HG03439 (cell line): ENCODE results near the gene LRFN2.

Experiments used
- ATAC-seq: cut with Tn5 transposase; IDR thresholded peaks from one replicate; pipeline ENCODE4 v1.9.1; 2021; ENCODE audit warnings: mild to moderate bottlenecking, moderate library complexity; ENCODE audit not compliant: unreplicated experiment

Gene LRFN2

DNA sequence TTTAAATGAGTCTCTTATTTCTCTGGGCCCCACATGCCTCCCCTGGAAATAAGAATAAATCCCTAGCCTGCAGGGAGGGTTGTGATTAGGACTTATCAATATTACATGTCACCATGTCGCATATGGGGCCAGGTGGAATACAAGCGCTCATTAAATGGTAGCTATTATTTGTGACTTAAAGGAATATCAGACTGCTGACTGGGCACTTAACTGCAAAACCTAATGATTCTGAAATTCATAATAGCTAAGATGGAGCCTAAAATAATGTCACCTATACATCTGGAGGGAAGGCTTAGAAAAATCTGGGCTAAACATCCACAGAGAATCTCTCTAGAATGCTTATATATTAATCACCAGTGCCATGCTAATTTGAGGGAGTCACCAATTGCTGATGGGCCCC lies 106.5 kb downstream of the LRFN2 start:
- ATAC-seq, result no peak

DNA sequence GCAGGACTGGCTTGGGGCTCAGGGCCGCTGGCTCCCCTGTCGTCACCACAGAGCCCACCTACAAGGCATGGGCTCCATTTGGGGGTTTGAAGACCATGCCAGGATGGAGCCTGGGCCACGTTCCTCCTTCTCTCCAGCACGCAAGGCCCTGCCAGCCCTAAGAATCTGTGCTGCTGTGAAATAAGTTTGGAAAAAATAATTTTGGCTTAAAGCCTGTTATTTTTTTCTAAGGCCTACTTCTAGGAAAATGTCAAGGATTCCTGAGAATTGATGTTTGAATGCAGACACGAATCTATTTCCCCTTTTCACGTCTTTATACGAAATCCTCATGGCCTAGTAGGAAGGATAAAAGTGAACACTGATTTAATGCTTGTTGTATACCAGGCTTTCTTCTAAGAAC lies 107.5 kb downstream of the LRFN2 start:
- ATAC-seq, result no peak

DNA sequence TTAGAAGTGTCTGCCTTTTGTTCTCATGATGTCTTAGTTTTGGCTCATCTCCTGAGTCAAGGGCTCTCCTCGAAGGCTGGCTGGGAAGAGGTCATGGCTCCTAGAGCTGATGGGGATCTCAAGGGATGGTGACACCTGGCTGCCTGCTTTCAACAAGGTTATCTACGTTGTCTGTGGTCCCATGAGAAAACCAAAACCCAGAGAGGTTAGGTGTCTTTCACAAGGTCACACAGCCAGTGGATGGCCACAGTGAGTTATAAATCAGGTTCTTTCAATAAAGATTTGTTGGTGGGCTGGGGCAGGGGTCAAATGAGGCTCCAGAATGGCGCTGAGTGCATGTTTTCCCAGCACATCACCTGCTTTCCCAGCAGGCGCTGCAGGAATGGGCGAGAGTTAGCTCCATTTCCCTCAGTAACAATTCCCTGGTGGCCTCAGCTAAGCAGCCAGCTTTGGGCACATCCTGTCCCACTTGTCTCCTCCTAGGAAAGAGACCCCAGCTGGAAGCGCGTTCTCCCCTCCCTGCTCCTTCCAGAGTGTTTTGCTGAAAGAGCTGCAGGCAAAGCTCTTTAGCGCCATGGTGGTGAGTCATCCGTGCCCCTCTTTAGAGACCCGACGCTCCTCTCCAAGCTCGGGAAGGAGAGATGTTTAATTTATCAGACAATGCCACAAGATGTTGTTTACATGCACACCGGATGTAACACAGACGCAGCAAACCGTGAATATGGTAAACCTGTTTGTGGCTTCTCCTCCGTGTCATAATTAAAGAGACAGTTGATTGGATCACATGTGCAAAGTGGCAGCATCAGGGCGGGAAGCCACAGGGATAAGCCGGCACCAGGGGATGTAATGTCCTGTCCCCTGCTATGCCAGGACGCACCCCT lies 109.7 kb downstream of the LRFN2 start:
- ATAC-seq, result no peak

DNA sequence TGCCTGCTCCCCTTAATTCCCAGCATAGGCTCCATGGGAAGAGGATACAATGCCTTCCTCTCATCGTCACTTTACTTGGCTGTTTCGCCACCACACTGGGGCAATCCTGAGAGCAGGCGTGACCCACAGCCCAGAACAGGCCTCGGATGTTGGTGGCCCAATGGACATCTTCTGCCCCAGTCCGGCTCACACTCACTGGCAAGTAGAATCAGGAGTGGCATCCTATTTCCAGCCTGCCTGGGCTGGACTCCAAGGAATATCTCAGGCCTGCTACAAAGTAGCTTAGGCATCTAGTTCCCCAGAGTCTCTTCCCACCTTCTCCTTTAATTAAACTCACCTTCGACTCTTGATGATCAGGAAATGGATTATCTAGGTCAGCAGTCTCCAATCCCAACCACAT lies 110.5 kb downstream of the LRFN2 start:
- no peak for ATAC-seq

DNA sequence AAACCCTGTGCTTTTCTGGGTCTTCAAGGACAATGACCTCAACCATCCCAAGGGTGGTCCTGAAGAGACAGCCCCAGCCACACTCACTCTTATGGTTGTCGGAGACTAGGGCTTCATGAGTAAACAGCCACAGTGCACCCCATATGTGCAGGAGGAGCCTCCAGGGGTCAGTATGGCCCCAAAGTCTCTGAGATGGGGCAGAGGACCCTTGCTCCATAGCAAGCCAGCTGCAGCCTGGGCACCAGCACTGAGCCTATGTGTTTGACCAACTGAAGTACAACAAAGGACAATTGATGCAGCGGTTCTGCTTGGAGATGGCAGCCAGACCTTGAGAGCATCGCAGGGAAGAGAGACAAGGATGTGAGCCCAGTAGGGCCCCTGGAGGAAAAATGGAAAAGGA lies 112.2 kb downstream of the LRFN2 start:
- no peak for ATAC-seq

DNA sequence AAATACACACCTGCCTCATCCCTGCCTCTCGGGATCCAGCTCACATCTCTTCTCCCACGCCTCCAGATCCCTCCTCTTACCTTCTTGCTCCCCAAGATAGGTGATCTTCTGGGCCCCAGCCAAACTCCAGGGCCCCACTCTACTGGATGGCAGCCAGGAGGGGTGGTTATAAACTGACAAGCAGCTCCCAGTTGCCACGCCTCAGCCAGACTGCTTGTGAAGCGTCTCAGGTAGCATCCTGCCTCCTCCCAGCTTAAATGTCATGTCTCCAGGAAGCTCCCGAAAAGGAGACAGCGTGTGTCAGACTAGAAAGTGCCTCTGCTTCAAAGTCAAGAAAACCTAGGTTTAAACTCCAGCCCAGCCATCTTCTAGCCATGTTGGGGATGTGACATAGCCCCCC lies 114.1 kb downstream of the LRFN2 start:
- ATAC-seq, result no peak

DNA sequence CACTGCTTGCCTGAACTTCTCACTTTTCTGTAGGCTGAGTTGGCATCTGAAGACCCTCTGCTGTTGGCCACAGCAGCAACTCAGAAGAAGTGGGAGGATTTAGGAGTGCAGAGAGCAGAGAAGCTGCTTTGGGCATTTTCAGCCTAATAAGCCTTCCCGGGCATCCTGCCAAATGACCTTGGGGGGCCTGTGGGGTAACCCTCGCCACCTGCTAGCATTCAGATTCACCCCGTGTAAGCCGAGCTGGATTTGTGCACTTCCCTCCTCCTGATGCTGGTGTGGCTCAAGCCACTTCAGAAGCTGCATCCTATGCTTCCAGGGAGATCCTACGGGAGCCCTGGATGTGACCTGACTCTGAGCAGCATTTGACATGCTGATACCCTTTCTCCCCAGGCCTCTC lies 114.8 kb downstream of the LRFN2 start:
- no peak for ATAC-seq

DNA sequence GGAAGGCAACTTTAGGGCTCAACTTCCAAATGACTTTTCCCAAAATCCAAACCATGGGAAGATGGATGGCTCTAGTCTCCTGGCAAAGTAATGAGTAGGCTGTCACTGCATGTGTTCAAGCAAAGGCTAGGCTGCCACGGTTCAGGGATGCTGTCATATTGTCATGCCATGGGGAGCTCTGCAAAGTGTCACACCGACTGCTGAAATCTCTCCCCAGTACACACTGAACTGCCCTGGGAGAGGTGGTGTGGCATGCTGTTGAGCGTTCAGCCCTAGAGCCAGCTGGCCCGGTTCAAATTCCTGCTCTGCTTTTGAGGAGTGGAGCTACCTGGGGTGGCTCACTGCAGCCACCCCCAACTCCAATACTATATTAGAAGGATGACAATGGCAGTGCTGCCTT lies 115.9 kb downstream of the LRFN2 start:
- ATAC-seq, result no peak

DNA sequence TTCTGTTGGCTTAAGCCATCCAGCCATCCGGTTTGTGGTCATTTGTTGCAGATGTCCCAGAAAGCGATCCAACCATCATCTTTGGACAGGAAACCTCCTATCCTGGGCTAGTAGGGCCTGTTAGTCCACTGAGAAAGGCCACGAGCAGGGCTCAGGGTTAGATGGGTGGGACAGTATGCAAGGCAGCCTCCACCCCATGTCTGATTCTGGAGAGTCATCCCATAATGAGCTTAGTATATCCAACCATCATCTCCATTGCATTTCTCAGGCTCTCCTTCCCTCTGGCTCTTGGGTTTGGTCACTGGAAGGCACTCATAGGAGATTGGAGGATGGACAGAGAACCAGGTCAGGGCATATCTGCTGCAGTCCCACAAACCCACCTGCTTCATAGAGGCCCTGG lies 117.8 kb downstream of the LRFN2 start:
- no peak for ATAC-seq

DNA sequence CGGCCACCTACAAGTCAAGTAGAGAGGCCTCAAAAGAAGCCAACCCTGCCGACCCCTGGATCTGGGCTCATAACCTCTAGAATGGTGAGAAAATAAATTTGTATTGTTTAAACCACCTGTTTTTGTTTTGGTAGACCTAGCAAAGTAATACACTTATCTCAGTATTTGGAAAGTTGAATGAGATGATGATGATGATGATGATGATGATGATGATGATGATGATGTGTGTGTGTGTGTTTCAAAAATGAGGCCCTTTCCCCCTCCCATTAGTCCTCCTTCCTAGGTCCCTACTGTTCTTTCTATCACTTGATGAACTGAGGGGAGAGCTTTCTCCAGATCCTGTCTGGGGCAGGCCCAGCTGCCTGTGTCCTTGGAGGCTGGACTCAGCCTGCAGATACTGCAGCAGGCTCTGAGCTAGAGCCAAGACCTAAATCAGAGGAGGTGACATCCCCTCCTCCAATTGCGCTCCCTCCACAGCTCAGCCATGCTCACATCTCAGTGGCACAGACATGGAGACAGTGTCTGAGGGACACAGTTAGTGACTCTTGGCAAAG lies 120.1 kb downstream of the LRFN2 start:
- no peak for ATAC-seq

DNA sequence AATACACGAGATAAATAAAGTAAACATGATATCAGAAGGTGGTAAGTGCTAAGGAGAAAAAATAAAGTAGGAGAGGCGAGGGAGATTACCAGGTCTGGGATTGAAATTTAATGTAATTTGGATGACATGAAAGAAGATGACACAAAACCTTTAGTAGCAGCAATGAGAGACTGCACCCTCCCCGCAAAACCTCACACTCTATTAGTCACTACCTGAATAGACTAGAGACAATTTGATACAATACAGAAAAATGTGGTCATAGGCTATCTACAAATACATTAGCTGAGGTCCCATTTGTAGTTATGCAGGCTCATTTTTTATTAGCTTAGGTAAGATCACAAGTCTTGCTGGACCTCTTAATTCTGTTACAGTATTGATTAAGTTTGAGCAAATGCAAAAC lies 125.5 kb downstream of the LRFN2 start:
- no peak for ATAC-seq

DNA sequence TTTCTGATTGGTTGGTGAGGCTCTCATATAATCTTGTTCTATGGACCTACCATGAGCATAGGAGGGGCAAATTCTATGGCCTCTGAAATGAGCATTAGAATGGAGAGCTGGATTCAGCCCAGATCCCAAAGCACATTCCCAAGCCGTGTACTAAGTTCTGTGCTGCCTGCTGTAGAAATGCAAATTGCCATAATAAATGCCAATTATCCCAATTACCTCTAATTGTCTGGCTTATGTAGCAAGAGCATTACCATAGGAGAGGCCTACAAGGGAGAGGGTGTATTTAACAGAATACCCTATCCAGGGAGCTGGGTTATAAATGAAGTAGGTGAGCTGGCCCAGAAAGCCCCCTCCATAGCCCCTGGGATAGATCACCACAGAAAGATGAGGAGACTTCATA lies 126.8 kb downstream of the LRFN2 start:
- no peak for ATAC-seq

DNA sequence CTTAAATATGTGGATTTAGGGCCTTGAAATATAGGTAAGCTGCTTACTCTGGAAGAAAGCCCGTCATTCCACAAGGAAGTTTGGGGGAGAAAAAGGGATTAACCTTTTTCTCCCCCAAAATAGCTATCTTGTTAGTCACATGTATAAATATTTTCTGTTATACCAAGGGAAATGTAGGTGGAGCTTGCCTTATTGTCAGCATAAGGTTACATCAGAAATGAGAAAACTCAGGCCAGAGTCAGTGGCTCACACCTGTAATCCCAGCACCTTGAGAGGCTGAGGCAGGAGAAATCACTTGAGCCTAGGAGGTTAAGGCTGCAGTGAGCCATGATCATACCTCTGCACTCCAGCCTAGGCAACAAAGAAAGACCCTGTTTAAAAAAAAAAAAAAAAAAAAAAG lies 129.9 kb downstream of the LRFN2 start:
- ATAC-seq, result no peak

DNA sequence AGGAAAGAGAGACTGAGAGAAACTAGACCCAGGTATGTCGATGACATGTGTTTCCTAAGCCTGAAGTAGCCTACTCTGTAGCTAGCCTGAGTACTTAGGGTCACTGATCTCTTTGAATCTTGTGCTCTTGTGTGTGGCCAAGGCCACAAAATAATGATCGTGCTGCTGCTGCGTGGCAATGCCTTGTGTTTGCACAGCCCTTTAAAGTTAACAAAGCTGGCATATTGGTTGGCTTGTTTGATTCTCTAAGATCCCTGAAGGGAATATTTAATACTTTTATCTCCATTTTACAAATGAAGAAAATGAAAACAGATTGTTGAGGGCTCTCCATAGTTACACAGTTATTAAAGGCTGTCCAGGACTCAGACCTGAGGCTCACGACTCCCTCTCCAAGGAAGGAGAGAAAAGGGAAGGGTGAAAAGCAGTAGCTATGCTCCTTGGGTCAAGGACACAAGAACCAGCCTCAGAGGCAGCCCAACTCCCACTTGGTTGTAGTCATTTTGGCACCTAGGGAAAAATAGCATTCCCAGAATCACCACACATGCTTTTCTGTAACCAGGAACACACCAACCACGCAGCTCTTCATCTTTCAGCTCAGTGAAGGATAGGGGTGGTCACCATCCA lies 130.7 kb downstream of the LRFN2 start:
- no peak for ATAC-seq

DNA sequence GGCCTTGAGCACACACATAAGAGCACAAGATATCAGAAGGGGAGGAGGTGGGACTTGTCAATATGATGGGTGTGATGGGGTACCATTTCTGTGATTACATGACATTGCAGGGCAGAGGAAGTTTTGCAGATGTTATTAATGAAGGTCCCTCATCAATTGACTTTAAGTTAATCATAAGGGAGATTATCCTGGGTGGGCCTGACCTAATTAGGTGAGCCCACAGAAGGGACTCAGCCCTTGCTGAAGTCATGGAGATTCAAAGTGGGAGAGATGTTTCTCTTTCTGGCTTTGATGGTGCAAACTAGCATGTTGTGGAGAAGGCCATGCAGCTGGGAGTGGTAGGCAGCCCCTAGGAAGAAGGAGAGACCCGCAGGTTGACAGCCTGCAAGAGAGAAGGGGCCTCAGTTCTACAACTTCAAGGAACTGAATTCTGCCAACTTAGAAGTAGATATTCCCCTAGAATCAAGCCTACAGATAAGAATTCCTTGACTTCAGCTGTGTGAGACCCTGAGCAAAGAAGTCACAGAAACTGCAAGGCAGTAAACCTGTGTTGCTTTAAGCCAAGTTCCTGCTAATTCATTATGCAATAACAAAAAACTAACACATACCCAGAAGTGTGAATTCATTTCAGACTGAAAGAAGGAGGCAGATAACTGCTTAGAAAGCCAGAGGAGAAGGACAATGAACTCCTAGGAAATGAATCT lies 131.3 kb downstream of the LRFN2 start:
- no peak for ATAC-seq

DNA sequence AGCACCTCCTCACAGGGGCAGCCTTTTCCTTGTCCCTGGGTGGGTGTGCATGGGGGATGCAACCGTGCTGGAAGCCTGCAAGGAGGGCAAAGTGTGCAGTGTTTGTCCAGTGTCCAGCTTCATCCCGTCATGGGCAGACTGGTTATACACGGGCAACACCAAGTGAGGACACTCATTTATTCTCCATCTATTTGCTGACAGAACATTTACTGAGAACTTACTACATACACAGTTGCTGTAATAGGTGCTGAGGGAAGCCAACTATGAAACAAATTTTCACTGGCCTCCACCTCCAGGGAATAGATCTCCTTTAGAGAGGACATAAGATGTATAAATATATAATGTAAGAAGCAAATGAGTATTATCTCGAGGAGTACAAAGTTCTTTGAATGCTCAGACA lies 136.7 kb downstream of the LRFN2 start:
- ATAC-seq, result no peak

DNA sequence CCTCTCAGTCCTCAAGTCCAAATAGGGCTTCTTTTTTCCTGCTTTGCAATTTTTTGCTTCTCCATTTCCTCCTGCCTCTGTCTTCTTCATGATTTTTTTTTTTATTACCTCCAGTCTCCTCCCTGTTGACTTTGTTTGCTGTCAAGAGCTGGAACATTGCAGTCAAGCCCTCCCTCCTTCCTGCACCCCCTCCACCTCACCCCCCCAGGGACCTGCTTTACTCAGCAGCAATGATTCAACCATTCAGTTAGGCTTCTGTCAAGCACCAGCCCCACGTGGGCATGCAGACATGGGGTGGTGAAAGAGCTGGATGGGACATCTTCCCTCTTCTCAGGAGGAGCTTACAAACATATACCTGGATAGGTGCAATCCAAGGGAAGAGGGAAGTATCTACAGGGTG lies 142.4 kb downstream of the LRFN2 start:
- no peak for ATAC-seq

DNA sequence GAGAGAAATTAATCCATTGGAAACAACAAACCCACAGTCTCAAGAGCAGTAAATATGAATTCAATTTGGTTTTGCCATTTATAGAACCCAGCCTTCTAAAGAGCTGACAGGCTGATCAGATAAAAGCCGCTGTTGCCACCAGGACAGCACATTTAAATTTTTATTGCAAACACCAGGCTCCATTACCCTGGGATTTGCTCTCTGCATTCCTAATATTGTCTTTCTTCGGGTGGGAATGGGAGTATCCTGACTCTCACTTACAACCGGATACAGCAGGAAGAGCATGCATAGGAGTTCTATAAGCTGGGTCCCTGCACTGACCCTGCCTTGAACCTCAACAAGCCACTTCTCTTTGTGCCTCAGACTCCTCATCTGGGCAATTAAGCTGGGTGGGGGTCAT lies 142.9 kb downstream of the LRFN2 start:
- ATAC-seq, result no peak

DNA sequence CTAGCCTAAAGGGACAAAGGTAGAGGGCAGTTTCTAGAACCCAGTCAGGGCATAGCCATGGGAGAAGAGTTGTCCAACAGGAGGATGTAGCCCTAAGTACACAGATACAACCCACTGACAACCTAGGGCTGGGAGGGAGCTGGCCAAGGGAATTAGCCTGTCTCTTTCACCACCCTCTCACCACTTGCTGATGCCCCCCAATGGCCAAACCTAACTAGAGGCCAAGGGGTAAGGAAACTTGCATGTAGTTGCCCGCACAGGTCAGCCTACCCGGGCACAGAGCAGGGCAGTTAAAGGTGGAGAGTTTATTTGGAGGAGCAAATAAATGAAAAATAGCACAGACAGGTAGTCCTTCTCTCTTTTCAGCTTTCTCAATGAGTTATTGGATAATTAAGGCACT lies 143.3 kb downstream of the LRFN2 start:
- ATAC-seq, result no peak

DNA sequence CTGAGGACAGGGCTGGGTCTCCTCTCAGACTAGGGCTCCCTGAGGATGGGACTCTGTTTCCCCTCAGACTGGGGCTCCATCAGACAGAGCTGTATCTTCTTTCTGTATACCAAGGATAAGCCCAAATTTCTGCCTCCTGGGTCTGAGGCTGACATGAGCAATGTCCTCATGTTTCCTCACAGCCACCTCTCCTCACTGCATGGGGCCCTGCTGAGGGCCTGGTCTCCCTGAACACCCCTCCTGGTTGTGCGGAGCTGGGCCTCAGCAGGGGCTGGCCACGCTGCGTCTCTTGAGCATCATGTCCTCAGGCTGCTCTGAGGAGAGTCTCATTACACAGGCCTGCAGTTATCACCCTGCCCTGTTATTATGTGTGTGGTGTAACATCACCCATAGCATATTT lies 144.6 kb downstream of the LRFN2 start:
- no peak for ATAC-seq

DNA sequence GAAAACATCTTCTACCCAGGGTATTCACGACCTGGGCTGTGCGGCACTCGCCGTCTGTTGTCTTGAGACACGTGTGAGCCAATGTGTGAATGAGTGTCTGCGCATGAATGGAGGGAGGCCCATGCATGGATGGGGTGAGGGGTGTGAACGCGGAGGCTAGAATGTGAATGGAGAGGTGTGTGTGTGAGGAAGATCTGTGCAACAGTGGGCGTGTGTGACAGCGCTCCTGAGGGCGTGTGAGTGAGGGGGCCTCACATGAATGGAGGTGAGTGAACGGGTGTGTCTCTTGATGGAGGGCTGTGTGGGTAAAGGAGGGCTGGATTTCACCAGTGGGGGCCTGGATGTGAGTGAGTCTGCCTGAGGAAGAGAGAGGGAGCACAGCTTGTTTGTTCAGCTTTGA lies 146.0 kb downstream of the LRFN2 start:
- ATAC-seq, result no peak

DNA sequence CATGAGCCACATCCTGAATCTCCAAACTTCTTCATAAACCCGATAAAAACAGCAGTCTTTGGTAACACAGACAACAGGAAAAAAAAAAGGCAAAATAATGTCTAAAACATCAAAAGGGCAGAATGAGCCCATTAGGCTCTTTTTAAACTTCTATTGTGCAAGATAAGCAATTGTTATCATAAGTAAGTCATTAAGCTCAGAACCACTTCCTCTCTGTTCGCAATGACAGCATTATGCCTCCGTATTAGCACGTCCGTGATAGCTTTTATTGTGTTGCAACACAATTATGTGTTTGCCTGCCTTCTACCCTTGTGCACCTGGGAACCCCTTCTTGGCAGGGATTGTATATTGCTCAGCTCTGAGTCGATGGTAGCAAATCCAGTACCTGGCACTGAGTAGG lies 147.1 kb downstream of the LRFN2 start:
- ATAC-seq, result no peak
